A673 (cell line): ENCODE data around the gene HK2.

Source experiments
- CTCF ChIP-seq: fragments of 300-800, 200-600 bp; sonication (generic); conservative IDR thresholded peaks from 2 replicates; pipeline ENCODE4 v1.5.1; 2017; ENCODE audit warnings: low read depth, mild to moderate bottlenecking, antibody characterized with exemption, low read length, moderate library complexity, mixed read lengths
- EZH2 ChIP-seq: fragments of 200-600 bp; sonication (generic); IDR thresholded peaks from 2 replicates; pipeline ENCODE4 v1.6.1; 2017; ENCODE audit warnings: borderline replicate concordance, low read depth, mild to moderate bottlenecking, mixed read lengths, antibody characterized with exemption, low read length; ENCODE audit not compliant: poor library complexity, severe bottlenecking

- TF ChIP-seq CTCF (no peak), EZH2 (no peak)
Observed at GRCh38 chr2:74877376-74877775, 43.4 kb downstream of the HK2 start.
